ENCODE data around the gene FOXP1. TPM values are rescaled to one million over a fixed set of nuclear protein-coding genes. Genes with fewer than 3 reads are reported as not detected.

The FOXP1 gene
- total and polyA plus RNA-seq, 2 of the 13 experiments (the other 11 are each of a cell fraction or from before 2014, with no cell fraction given), result 40.4 to 59.0 TPM

DNA sequence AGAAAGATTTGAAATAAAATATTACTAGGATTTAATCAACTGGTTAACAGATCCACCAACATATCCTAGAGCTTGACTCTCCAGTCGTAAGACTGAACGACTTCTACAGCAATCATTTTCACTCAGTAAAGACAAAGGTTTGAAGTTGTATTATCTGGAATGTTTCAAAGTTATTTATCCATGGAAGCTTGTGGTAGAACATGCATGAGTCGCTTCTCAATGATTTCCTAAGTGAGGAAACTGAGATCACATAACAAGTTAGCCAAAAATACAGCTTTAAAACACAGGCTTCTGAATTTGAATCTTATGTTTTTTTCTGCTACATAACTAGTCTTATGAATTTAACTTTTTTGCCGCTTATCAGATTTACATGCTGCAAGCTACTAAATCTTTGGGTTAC lies 241.8 kb downstream of the FOXP1 start:
- Histone ChIP-seq H3K36me3 (replicated peaks in 1 of 2; ENCODE audit: control insufficient read depth in 1 of 2, insufficient read depth in 2 of 2, low read length in 2 of 2) (no peaks in the 10 kb centered on the region), H3K27me3 (ENCODE audit: control insufficient read depth in 1 of 2, insufficient read depth in 2 of 2, low read length in 2 of 2) (no peaks in the 10 kb centered on the region), H4K20me1 (ENCODE audit: insufficient read depth, low read length) (0 out of 2 replicates have a peak, but pooled peaks cover 2% of the 10 kb centered on the region), H2AFZ (ENCODE audit: low read length) (no peak overlapping the region), H3K9me3 (ENCODE audit: low read length) (no peaks in the 10 kb centered on the region), H3K4me1 (ENCODE audit: insufficient read depth, low read length) (no peaks in the 10 kb centered on the region), H3K9ac (ENCODE audit: insufficient read depth, low read depth, low read length) (no peak overlapping the region), H3K4me2 (ENCODE audit: low read depth, low read length) (no peak overlapping the region), H3K4me3 (replicated peaks in 1 of 3; ENCODE audit: insufficient read depth in 1 of 3, low read depth in 2 of 3, low read length in 3 of 3) (no peak overlapping the region), H3K27ac (ENCODE audit: extremely low read length, insufficient read depth, low read length) (no peak overlapping the region), H3K79me2 (ENCODE audit: insufficient read depth, low read length) (no peaks in the 10 kb centered on the region)
- POLR2A ChIA-PET, result no interaction called here
- ATAC-seq (no peak), DNase-seq (ENCODE audit: low spot score) (no peak), FAIRE-seq (no peak)
- WGBS (ENCODE audit: low lambda C conversion rate), result 99% methylated on average over 4 of the region's 4 CpGs
- intact Hi-C loops (cut with micrococcal nuclease; ENCODE audit: unreplicated experiment), result no loop called here
- CTCF ChIA-PET (ENCODE audit: low intra/inter-chr PET ratio, low total read pairs), result no interaction called here
- no TSS peak for BruUV-seq (replicated peaks)
- in situ Hi-C loops (cut with HindIII; ENCODE audit: extremely low pct_ligation_motif_present, low pct_unique_long_range_greater_than_20kb), result no loop called here
- TF ChIP-seq GFI1 (CRISPR knock-in tag; IDR thresholded peaks at IDR 0.05; ENCODE audit: borderline replicate concordance), result no peak
- TF ChIP-seq ATF4 (CRISPR knock-in tag; IDR thresholded peaks at IDR 0.05), result no peak
- TF ChIP-seq, protein P1, sequence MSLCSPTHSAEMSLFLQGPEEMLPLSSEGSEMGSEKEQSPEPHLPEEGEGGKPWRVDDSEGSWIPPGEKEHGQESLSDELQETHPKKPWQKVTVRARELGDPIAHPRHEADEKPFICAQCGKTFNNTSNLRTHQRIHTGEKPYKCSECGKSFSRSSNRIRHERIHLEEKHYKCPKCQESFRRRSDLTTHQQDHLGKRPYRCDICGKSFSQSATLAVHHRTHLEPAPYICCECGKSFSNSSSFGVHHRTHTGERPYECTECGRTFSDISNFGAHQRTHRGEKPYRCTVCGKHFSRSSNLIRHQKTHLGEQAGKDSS (CRISPR knock-in tag; IDR thresholded peaks at IDR 0.05; ENCODE audit: borderline replicate concordance, low read depth), result no peak
- TF ChIP-seq ZNF282 (IDR thresholded peaks at IDR 0.05; ENCODE audit: partially characterized antibody), result no peak
- TF ChIP-seq, protein P2, sequence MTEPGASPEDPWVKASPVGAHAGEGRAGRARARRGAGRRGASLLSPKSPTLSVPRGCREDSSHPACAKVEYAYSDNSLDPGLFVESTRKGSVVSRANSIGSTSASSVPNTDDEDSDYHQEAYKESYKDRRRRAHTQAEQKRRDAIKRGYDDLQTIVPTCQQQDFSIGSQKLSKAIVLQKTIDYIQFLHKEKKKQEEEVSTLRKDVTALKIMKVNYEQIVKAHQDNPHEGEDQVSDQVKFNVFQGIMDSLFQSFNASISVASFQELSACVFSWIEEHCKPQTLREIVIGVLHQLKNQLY (CRISPR knock-in tag; IDR thresholded peaks at IDR 0.05), result no peak

- ChIA-PET CTCF (ENCODE audit: low intra/inter-chr PET ratio, low total read pairs) (no interaction called here), POLR2A (no interaction called here)
- Histone ChIP-seq H3K36me3 (replicated peaks in 1 of 2; ENCODE audit: control insufficient read depth in 1 of 2, insufficient read depth in 2 of 2, low read length in 2 of 2) (peaks cover 1 to 4% of the 10 kb centered on the region in 2 experiments; a peak in 2 of 5 replicates), H3K27ac (ENCODE audit: extremely low read length, insufficient read depth, low read length) (no peak overlapping the region), H3K9me3 (ENCODE audit: low read length) (no peaks in the 10 kb centered on the region), H3K4me2 (ENCODE audit: low read depth, low read length) (no peak overlapping the region), H4K20me1 (ENCODE audit: insufficient read depth, low read length) (0 out of 2 replicates have a peak, but pooled peaks cover 2% of the 10 kb centered on the region), H3K4me1 (ENCODE audit: insufficient read depth, low read length) (no peaks in the 10 kb centered on the region), H3K27me3 (ENCODE audit: control insufficient read depth in 1 of 2, insufficient read depth in 2 of 2, low read length in 2 of 2) (no peaks in the 10 kb centered on the region), H3K4me3 (replicated peaks in 1 of 3; ENCODE audit: insufficient read depth in 1 of 3, low read depth in 2 of 3, low read length in 3 of 3) (no peak overlapping the region), H2AFZ (ENCODE audit: low read length) (no peak overlapping the region), H3K79me2 (ENCODE audit: insufficient read depth, low read length) (no peaks in the 10 kb centered on the region), H3K9ac (ENCODE audit: insufficient read depth, low read depth, low read length) (no peak overlapping the region)
- BruUV-seq (replicated peaks), result no TSS peak
- in situ Hi-C loops (cut with HindIII; ENCODE audit: extremely low pct_ligation_motif_present, low pct_unique_long_range_greater_than_20kb), result no loop called here
- no peak for DNase-seq (ENCODE audit: low spot score)
- 99% methylated on average over 4 of the region's 4 CpGs for WGBS (ENCODE audit: low lambda C conversion rate)
- no peak for FAIRE-seq
- no peak for ATAC-seq
- intact Hi-C loops (cut with micrococcal nuclease; ENCODE audit: unreplicated experiment), result no loop called here
- TF ChIP-seq RARA (CRISPR knock-in tag; IDR thresholded peaks at IDR 0.05) (no peak), GABPA (IDR thresholded peaks at IDR 0.05; ENCODE audit: low read depth, low read length) (no peak), GABPA (CRISPR knock-in tag; IDR thresholded peaks at IDR 0.05; ENCODE audit: low read depth) (no peak), ZNF431 (CRISPR knock-in tag; IDR thresholded peaks at IDR 0.05; ENCODE audit: borderline replicate concordance, low read depth) (no peak), ZNF143 (CRISPR knock-in tag; IDR thresholded peaks at IDR 0.05) (no peak), ZNF296 (CRISPR knock-in tag; conservative IDR thresholded peaks at IDR 0.05) (no peak), ZNF484 (CRISPR knock-in tag; IDR thresholded peaks at IDR 0.05; ENCODE audit: borderline replicate concordance, low read depth) (no peak), ATF7 (IDR thresholded peaks at IDR 0.05) (no peak), ATF7 (CRISPR knock-in tag; IDR thresholded peaks at IDR 0.05) (no peak), TBX2 (CRISPR knock-in tag; IDR thresholded peaks at IDR 0.05; ENCODE audit: borderline replicate concordance) (no peak), ASH2L (IDR thresholded peaks at IDR 0.05; ENCODE audit: insufficient read length, low read depth, low read length) (no peak), YEATS2 (CRISPR knock-in tag; IDR thresholded peaks at IDR 0.05; ENCODE audit: borderline replicate concordance) (no peak), ZSCAN20 (CRISPR knock-in tag; IDR thresholded peaks at IDR 0.05; ENCODE audit: borderline replicate concordance) (no peak)
These were observed 244.5 kb downstream of the FOXP1 start for GRCh38 chr3:71339049-71339448.
